ENCODE results near the gene SERPINI2.

Gene SERPINI2

DNA sequence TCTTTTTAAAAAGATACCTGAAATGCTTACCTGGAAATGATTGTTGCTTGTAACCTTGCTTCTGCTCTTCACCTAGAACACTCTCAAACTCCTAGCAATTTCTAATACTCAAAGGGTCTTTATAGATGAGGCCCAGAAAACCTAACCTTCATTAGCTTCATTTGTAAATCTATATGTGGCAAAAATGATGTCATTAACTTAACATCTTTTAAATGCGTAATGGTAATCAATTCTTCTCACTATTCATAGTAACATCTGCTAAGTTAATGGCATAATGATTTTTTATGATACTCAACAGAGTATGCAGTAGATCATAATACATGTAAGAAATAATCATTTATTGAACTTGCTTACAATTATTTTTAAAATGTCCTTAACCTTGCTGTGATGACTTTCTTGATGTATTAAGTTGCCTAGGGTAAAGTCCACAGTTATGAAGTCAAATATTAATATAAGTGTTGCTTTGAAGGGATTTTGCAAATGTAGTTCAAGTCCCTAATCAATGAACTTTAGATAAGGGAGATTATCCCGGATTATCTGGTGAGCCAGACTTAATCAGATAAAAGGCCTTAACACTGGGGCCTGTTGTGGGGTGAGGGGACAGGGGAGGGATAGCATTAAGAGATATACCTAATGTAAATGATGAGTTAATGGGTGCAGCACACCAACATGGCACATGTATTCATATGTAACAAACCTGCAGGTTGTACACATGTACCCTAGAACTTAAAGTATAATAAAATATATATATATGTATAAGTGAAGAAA is 10.1 kb upstream of the SERPINI2 start:
- H3K4me3 ChIP-seq (ENCODE audit: control insufficient read depth, low read depth, low read length): no peak overlapping the region
- DNase-seq (ENCODE audit: low read depth): no peak
- TF ChIP-seq, protein P1, sequence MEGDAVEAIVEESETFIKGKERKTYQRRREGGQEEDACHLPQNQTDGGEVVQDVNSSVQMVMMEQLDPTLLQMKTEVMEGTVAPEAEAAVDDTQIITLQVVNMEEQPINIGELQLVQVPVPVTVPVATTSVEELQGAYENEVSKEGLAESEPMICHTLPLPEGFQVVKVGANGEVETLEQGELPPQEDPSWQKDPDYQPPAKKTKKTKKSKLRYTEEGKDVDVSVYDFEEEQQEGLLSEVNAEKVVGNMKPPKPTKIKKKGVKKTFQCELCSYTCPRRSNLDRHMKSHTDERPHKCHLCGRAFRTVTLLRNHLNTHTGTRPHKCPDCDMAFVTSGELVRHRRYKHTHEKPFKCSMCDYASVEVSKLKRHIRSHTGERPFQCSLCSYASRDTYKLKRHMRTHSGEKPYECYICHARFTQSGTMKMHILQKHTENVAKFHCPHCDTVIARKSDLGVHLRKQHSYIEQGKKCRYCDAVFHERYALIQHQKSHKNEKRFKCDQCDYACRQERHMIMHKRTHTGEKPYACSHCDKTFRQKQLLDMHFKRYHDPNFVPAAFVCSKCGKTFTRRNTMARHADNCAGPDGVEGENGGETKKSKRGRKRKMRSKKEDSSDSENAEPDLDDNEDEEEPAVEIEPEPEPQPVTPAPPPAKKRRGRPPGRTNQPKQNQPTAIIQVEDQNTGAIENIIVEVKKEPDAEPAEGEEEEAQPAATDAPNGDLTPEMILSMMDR (IDR thresholded peaks at IDR 0.05; ENCODE audit: control insufficient read depth, insufficient read depth, low read depth, low read length, missing control alignments): no peak

DNA sequence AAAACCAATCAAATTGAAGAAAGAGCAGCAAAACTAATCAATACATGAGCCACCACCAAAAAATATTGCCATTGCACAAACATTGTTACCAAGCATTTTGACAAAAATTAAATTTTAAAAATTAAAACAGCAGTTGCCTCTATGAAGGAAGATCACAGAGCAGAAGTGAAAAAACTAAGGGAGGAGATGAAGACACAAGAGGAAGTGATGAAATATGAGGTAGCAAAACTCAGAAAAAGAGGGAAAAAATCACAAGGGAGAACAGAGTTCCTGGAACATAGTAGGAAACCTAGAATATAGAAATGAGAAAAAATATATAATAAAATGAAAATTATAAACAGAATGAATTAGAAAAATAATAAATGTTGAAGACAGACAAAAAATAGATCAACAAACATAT is 7.3 kb upstream of the SERPINI2 start:
- TF ChIP-seq, protein P1 (IDR thresholded peaks at IDR 0.05; ENCODE audit: control insufficient read depth, insufficient read depth, low read depth, low read length, missing control alignments): no peak

DNA sequence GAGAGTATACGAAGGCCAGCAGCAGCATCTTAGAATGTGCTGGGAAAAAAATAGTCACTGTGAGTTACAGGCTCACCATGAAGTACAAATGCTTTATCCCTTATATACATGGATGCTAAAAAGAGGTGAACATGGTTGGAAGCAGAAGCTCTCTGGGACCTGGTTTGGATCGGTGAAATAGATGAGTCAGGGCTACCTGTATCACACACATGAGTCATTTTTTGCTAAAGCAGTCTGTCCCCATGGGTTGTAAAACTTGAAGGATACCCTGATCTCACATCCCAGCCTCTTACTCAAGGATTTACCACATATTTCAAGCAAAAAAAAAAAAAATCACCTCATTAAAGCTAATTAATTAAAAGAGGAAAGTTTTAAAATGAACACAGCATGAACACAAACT is 6.9 kb upstream of the SERPINI2 start:
- H3K4me3 ChIP-seq (ENCODE audit: control insufficient read depth, low read depth, low read length): no peak overlapping the region
- no peak for DNase-seq (ENCODE audit: low read depth)
- TF ChIP-seq, protein P1 (IDR thresholded peaks at IDR 0.05; ENCODE audit: control insufficient read depth, insufficient read depth, low read depth, low read length, missing control alignments): no peak

More for the DNA sequence above, 7.3 kb upstream of the SERPINI2 start:
- no peak for DNase-seq (ENCODE audit: low read depth)
- H3K4me3 ChIP-seq (ENCODE audit: control insufficient read depth, low read depth, low read length): no peak overlapping the region

DNA sequence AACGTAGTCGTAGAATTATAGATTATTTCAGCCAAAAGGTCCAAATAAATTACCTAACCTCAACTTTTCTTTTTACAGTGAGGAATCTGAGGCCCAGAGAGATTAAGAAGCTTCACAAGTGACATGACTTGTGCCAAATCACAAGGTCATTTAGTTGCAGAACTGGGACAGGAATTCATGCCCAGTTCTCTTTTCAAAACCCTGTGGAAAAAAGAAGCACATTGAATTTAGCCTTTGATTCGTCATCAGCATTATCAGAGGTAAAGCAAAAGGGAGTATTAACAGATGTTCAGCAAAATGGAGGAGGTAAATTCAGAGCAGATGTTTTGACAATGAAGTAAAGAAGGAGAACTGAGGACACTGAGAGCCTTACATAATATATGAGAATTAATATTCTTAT is 4.5 kb downstream of the SERPINI2 start:
- H3K4me3 ChIP-seq (ENCODE audit: control insufficient read depth, low read depth, low read length): no peak overlapping the region
- no peak for DNase-seq (ENCODE audit: low read depth)
- TF ChIP-seq, protein P1 (IDR thresholded peaks at IDR 0.05; ENCODE audit: control insufficient read depth, insufficient read depth, low read depth, low read length, missing control alignments): no peak

DNA sequence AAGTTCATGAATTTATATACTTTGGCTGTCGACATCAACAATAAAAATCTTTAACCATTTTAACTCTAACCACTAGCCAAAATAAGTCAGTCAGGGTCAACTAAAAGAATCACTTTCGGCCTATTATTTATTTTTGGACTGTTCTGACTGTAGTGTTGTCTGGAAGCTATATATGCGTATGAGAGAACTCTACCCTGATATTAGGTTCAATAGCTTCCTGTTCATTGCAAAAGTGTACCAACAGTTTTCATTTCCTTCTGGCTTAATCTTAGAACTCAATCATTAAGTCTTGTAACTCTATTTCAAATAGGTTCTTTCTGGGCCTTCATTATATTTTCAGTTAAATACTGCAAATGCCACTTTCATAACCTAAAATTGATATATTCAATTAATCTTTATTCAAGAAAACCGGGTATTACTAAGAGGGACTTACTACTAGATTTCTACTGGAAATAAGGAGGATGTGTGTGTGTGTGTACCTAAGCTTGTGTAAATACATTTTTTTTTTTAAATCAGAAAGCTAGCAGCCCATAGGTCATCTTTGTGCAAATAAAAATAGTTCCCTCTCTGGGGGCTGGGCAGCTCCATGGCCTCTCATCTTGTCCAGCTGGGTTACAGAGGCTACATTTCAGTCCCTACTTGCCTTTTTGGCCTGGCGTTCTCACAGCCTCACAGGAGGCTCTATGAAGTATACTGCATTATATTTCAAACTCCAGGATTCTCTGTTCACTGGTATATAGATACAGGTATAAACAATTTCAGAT is 5.8 kb downstream of the SERPINI2 start:
- TF ChIP-seq, protein P1 (IDR thresholded peaks at IDR 0.05; ENCODE audit: control insufficient read depth, insufficient read depth, low read depth, low read length, missing control alignments): no peak
- DNase-seq (ENCODE audit: low read depth): no peak
- H3K4me3 ChIP-seq (ENCODE audit: control insufficient read depth, low read depth, low read length): no peak overlapping the region

DNA sequence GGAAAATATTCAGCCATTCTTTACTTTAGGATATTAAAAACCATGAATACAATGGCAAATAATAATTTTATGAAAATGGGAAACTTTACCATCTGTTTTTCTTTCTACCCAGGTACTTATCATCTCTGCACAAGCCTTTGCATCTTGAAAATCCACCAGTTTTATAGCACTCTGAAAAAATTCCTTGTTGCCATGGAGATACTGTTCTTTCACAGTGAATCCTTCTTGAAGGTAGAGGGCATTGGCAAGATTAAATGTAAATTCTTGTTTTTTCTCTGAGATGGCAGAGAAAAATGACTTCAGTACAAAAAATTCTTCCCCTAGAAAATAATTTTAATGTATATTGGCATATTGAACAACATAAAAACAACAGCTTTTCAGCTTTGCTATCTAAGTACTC is 6.9 kb downstream of the SERPINI2 start:
- TF ChIP-seq, protein P1 (IDR thresholded peaks at IDR 0.05; ENCODE audit: control insufficient read depth, insufficient read depth, low read depth, low read length, missing control alignments): no peak
- no peak for DNase-seq (ENCODE audit: low read depth)
- H3K4me3 ChIP-seq (ENCODE audit: control insufficient read depth, low read depth, low read length): no peak overlapping the region

All from AG09309 (cell line).